Stimulated activated CD4-positive, alpha-beta T cell treated with anti-CD3 and anti-CD28 coated beads, Interleukin-2, amount 100 ng/mL, for 4 hours (primary cell): Measurements from ENCODE around the gene RPUSD4.

Experiments
- DNase-seq: peaks from one replicate; pipeline ENCODE4 v3.0.0-alpha.2; 2020; ENCODE audit warnings: low read depth

Gene RPUSD4

DNA sequence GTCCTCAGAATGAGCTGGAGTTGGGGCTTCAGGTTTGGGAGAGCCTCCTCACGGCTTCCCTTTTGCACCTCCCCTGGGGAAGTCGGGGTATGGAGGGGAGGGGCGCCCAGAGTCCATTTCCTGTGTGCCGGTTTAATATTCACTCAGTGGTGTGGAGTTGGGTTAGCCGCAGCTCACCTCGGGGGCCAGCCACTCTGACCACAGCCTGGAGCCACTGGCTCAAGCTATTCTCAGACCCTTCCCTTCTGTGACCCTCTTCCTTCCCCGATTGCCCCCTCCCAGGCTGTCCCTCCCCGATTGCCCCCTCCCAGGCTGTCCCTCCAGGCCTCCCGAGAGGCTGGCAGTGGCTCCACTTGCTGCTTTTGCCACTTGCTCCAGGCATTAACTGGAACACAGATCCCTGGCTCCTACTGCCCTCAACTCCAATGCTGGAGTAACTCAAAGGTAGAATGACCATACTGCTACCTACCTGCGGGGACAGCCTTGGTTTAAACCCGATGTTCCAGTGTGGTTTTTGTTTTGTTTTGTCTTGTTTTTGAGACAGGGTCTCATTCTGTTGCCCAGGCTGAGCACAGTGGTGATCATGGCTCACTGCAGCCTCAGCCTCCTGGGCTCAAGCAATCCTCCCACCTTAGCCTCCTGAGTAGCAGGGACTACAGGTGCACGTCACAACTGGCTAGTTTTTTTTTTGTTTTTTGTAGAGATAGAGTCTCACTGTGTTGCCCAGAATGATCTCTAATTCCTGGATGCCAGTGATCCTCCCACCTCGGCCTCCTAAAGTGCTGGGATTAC, 29.3 kb downstream of the RPUSD4 start:
- no peak for DNase-seq

DNA sequence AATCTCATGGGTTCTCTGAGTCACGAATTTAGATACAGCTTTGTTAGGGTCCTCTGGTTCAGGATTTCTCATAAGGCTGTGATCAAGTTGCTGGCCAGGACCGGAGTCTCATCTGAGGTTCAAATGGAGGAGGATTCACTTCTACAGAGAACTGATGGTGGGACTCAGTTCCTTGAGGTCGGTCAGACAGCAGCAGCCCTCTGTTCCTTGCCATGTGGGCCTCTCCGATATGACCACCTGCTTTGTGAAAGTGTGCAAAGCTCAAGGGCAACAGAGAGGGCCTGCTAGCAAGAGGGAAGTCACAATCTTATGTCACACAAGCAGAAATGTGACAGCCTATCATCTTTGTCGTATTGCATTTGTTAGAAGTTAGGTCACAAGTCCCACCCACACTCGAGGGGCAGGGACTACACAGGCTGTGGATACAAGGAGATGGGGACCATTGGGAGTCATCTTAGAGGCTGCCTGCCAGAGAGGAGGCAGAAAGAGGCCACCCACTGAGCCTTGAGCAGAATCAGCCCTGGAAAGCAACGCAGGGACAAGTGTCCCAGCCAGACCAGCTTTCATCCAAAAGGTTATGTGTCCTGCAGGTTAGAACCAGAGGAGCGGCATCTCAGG, 34.5 kb downstream of the RPUSD4 start:
- DNase-seq, result no peak

DNA sequence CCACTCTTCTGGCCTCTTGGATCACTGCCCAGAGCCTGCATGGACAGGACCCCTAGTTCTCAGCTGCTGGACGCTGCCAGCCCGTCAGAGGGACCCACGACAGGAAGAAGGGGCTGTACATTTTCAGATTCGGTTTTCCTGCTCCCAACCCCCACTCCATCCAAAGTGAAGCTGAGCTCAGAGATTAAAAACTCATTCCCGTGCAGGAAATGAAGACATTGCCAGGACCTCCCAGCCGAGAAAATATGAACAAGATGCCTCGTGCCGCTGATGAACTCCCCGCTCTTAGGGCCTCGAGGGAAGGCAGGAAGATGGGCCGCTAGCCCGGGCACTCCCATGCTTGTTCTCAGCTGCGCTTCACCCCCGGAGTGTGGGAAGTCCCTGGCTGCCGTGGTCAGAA, 36.1 kb downstream of the RPUSD4 start:
- DNase-seq, result no peak

- DNase-seq, result no peak
Observed at GRCh38 chr11:126174816-126175215, 36.6 kb downstream of the RPUSD4 start.

DNA sequence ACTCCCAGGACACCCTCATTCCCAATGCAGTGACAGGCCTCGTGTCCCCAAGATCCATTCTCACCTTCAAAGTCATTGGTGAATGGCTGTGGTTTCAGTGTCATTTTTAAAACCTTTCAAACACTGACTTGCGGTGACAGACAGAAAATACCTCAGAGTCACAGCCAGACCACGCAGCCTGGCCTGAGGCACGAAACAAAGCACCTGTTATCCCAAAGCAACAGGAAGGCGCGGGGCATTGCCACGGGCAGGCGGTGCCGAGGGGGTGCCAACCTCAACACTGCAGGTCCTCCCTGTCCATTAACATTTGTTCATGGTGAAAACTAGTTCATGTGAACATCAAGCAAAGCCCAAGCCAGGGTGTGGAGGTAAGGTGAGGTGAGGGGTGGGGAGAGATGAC, 38.2 kb downstream of the RPUSD4 start:
- no peak for DNase-seq

GRCh38 chr11:126172596-126173038, 38.8 kb downstream of the RPUSD4 start:
- no peak for DNase-seq

GRCh38 chr11:126169291-126169690, 42.2 kb downstream of the RPUSD4 start:
- DNase-seq, result no peak

DNA sequence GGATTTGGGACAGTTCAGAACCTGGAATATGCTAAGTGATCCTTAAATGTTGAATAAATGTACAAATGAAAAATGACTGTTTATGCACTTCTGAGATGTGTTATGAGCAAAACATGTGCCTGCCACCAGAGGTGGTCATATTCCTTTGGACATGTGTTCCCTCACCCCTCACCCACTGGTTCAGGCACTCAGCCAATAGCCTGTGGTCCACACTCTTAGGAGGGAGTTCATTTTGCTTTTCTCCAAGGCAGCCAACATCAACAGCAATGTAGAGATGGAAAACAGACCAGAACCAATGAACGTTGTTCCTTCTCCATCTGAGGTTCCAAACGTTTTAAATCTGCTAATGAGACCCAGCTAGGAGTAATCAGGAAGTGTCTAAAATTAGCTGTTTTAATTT, 44.0 kb downstream of the RPUSD4 start:
- DNase-seq, result no peak

DNA sequence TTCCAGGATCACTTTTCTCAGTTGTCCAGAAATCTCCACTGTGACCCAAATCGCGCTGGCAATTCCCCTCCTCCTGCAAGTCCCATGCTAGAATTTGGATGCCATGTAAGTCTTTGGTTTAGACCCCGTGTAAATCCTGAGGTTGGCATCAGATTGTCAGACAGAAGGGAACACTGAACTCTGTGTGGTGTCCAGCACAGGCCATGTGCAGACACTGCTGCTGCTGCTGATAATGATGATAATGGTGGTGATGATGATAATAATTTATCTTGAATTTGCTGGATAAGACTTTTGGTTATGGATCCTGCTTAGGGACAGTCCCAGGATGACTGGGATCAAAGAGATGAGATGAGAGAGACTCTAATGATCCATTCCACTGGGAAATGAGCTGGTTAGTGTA, 45.0 kb downstream of the RPUSD4 start:
- no peak for DNase-seq

DNA sequence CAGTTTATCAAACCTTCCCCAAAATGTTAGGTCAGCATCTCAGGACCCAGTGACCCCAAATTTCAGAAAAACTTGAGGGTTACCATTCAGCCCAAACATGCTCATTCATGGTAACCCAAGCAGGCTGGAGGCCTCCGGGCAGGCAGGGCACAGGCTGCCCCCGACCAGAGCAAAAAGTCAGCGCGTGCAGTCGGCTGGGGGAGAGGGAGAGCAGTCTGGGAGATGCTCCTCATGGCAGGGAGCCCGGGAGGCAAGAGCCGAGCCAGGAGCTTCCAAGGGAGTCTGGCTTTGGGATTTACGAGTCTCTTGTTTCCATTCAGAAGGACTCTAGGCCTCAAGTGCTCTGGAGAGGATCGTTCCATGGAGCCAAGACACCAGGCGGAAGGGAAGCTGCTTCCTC, 45.7 kb downstream of the RPUSD4 start:
- DNase-seq, result no peak

DNA sequence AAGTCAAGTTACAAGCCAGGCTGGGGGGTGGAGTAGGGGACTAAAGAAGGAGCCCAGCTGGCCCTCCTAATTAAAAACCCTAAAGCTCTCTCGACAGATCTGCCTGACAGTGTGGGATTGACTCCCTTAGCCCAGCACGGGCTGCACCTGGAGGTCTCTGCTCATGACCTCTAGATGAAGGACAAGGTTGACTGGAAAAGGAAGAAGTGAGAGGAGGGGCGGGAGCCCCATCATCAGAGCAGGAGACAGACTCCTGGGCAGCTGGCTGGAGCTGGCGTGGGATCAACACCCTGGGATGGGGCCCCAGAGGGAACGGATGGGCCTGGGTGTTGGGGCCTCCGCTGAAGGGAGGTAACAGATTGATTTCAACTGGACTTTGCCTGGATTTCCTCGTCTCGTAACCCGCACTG, 46.1 kb downstream of the RPUSD4 start:
- no peak for DNase-seq

- no peak for DNase-seq
Observed at GRCh38 chr11:126164781-126165180, 46.7 kb downstream of the RPUSD4 start.

GRCh38 chr11:126163779-126164178, 47.7 kb downstream of the RPUSD4 start:
- no peak for DNase-seq

DNA sequence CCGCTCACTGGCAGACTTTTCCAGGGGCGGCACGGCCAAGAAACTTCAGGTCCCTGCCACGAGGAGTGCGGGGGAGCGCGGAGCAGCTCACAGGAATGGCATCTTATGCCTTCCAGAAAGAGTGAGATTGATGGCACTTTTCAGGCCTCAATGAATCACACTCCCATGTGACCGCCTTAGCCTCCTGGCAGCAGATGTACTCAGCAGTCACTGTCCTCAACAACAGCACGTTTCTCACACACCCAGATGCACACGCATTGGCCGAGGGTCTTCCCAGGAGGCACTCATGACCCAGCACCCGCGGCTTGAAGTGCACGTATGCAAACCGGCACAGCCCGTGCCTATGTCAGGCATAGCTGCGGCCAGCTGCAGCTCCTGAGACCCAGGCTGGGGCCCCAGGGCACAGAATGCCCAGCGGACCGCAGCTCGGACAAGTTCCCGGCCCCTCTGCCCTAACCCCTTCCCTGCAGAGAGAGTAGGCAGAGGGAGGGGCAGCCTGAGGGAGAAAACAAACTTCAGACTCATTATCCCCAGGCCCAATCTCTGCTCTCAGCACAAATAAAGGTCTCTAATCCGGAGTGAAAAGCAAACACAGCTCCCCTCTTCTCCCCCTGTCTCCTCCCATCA, 48.3 kb downstream of the RPUSD4 start:
- no peak for DNase-seq

- no peak for DNase-seq
Observed at GRCh38 chr11:126162306-126163030, 49.0 kb downstream of the RPUSD4 start.

DNA sequence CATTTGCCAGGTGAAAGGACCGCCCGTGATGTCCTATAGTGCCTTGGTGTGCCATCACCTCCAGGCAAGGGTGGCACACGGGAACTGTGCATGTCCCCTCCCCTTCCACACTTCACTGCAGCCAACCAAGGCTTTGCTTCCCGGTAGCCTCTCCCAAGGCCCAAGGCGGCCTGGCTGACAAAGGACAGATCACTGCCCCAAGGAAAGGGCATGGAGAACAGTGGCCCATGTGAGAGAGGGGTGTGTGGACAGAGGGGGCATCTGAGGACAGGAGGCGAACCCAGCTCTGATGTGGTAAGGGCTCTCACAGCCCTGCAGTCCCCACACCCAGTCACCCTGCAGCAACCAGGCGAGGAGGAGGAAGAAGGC, 50.4 kb downstream of the RPUSD4 start:
- no peak for DNase-seq

- DNase-seq, result no peak
Observed at GRCh38 chr11:126160345-126161022, 51.0 kb downstream of the RPUSD4 start.

DNA sequence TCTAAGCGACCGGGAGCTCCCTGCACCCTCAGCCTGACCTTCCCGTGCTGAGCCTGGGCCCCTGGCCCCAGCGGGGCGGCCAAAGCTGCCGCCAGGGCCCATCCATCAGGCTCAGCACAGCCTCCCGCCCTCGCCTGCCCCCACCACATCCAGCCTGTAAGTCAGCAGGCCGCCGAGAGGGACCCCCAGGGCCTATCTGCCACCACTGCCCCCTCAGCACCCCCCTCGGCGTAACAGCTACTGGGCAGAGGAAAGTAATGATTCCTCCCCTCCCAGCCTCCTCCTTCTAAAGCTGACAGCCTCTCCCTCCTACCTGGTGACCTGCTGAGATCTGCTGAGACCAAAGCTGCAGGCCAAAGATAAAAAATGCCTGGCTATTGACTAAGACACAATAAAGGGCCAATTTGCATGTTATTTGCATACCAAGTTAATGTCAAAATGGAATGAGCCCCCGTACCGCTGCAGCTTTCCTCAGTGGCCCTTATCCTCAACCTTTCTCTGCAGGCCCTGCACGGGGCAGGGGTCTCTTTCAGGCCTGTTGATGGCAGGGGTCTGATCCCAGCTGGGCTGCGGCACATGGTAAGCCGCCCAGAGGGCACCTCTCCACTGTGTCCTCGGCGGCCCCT, 51.6 kb downstream of the RPUSD4 start:
- DNase-seq, result no peak

- no peak for DNase-seq
Observed at GRCh38 chr11:126158054-126158791, 53.2 kb downstream of the RPUSD4 start.

GRCh38 chr11:126157326-126158030, 54.0 kb downstream of the RPUSD4 start:
- no peak for DNase-seq
